GM21381 (cell line): ENCODE results near the gene IFRD2.
"Not testable (repeated sequence)": the region's sequence is repeated elsewhere in the genome, so short reads cannot be mapped to it uniquely, and the experiment has no call there.

ENCODE experiments used
- ATAC-seq: cut with Tn5 transposase; IDR thresholded peaks from one replicate; pipeline ENCODE4 v1.9.1; 2021; ENCODE audit warnings: mild to moderate bottlenecking, moderate library complexity; ENCODE audit not compliant: unreplicated experiment

The IFRD2 gene

GRCh38 chr3:50286322-50287227 lies 5.7 kb downstream of the IFRD2 start:
- ATAC-seq = no peak

GRCh38 chr3:50284121-50284520 lies 8.1 kb downstream of the IFRD2 start:
- ATAC-seq = not testable (repeated sequence)

GRCh38 chr3:50279255-50280016 lies 12.8 kb downstream of the IFRD2 start:
- ATAC-seq = no peak

- ATAC-seq = no peak
These were observed 13.4 kb downstream of the IFRD2 start, which contains the start of gene LSMEM2 for GRCh38 chr3:50278880-50279224. TSS of gene LSMEM2 (plus strand) at chr3:50279087. CDS start at chr3:50279114, 27 bp downstream.

- ATAC-seq = no peak
These were observed 13.9 kb downstream of the IFRD2 start for GRCh38 chr3:50278123-50278879.

- no peak for ATAC-seq
These were observed 15.5 kb downstream of the IFRD2 start for GRCh38 chr3:50276762-50277101.

GRCh38 chr3:50275996-50276761 lies 16.1 kb downstream of the IFRD2 start:
- no peak for ATAC-seq

- no peak for ATAC-seq
These were observed 16.9 kb downstream of the IFRD2 start for GRCh38 chr3:50275141-50275995.

GRCh38 chr3:50274371-50275104 lies 17.7 kb downstream of the IFRD2 start:
- ATAC-seq = no peak

- no peak for ATAC-seq
These were observed 18.6 kb downstream of the IFRD2 start for GRCh38 chr3:50273689-50274065.

GRCh38 chr3:50272911-50273688 lies 19.1 kb downstream of the IFRD2 start:
- ATAC-seq = peak; percentile 88

- not testable (repeated sequence) for ATAC-seq
These were observed 19.7 kb downstream of the IFRD2 start for GRCh38 chr3:50272538-50272910.

GRCh38 chr3:50271314-50271936 lies 20.8 kb downstream of the IFRD2 start:
- ATAC-seq = no peak

GRCh38 chr3:50270422-50271224 lies 21.6 kb downstream of the IFRD2 start:
- no peak for ATAC-seq

- ATAC-seq = no peak
These were observed 22.2 kb downstream of the IFRD2 start for GRCh38 chr3:50269977-50270413.

- ATAC-seq = no peak
These were observed 22.8 kb downstream of the IFRD2 start for GRCh38 chr3:50269460-50269859.
